Measurements from ENCODE around the gene BMF.

GRCh38 chr15:40061212-40061901 lies 47.3 kb downstream of the BMF start:
- TF ChIP-seq EZH2 (IDR thresholded peaks at IDR 0.05; ENCODE audit: insufficient read depth, poor library complexity, severe bottlenecking), result no peak
- TF ChIP-seq EZH2phosphoT487 (IDR thresholded peaks at IDR 0.05; ENCODE audit: insufficient read depth, low read depth), result no peak
